IMR-90 (cell line): Measurements from ENCODE around the gene RMDN3. TPM values are rescaled to one million over a fixed set of nuclear protein-coding genes. Genes with fewer than 3 reads are reported as not detected.

Experiments used
- ATAC-seq: fragments of 200-7000 bp; cut with Tn5 transposase; 2 replicates; pipeline ENCODE4 v1.9.1; 2020; ENCODE audit warnings: low read depth, mild to moderate bottlenecking, moderate library complexity
- BruUV-seq: library from RNA; stranded (reverse); fragments of 400-500 nt; replicated peaks from 2 replicates; lab custom pipeline; 2021; lab: Mats Ljungman, UMichigan
- CTCF ChIA-PET: fragments of 300-600 bp; formaldehyde crosslinking; extraction: SDS; loops from one replicate; lab custom pipeline; 2021; ENCODE audit warnings: antibody characterized with exemption; lab: Yijun Ruan, JAX
- POLR2A ChIA-PET: fragments of 300-600 bp; sonication (Branson Sonifier 250); formaldehyde crosslinking; loops from one replicate; lab custom pipeline; 2022; ENCODE audit warnings: antibody characterized with exemption; ENCODE audit not compliant: unreplicated experiment; lab: Charles Lee
- DNase-seq: peaks from one replicate; pipeline ENCODE4 v3.0.0; 2013
- H2AFZ ChIP-seq: replicated peaks from 2 replicates; pipeline ENCODE3; 2013; ENCODE audit warnings: low read length, mild to moderate bottlenecking; ENCODE audit not compliant: poor library complexity
- H2AK5ac ChIP-seq: 2 replicates; pipeline ENCODE4 v1.6.1; 2013; ENCODE audit warnings: low read depth, low read length, inconsistent platforms
- H2AK9ac ChIP-seq: replicated peaks from 2 replicates; pipeline ENCODE3; 2013; ENCODE audit warnings: mild to moderate bottlenecking, low read depth, low read length, moderate library complexity; ENCODE audit not compliant: poor library complexity
- H2BK120ac ChIP-seq: 2 replicates; pipeline ENCODE4 v1.6.1; 2013; ENCODE audit warnings: low read depth, low read length, inconsistent platforms
- H2BK15ac ChIP-seq: 3 replicates; pipeline ENCODE4 v1.6.1; 2013; ENCODE audit warnings: low read depth, low read length, inconsistent platforms
- H2BK20ac ChIP-seq: 2 replicates; pipeline ENCODE4 v1.6.1; 2013; ENCODE audit warnings: low read depth, mild to moderate bottlenecking, inconsistent platforms, low read length, moderate library complexity
- H2BK5ac ChIP-seq: 2 replicates; pipeline ENCODE4 v1.6.1; 2013; ENCODE audit warnings: mild to moderate bottlenecking, low read depth, low read length, inconsistent platforms; ENCODE audit not compliant: poor library complexity, severe bottlenecking
- H3K14ac ChIP-seq: replicated peaks from 2 replicates; pipeline ENCODE4 v1.6.1; 2013; ENCODE audit warnings: low read depth, low read length, inconsistent platforms
- H3K18ac ChIP-seq: 2 replicates; pipeline ENCODE4 v1.6.1; 2013; ENCODE audit warnings: low read depth, low read length, control low read depth
- H3K23ac ChIP-seq: 2 replicates; pipeline ENCODE4 v1.6.1; 2013; ENCODE audit warnings: low read depth, low read length, inconsistent platforms
- H3K27ac ChIP-seq: 2 replicates; pipeline ENCODE4 v1.5.1; 2013; ENCODE audit warnings: mild to moderate bottlenecking, control low read depth, low read length; ENCODE audit not compliant: insufficient read depth
- H3K27me3 ChIP-seq: 2 replicates; pipeline ENCODE4 v1.6.1; 2013; ENCODE audit warnings: low read length; ENCODE audit not compliant: control insufficient read depth, insufficient read depth
- H3K36me3 ChIP-seq: 2 replicates; pipeline ENCODE4 v1.6.1; 2013; ENCODE audit warnings: low read length, mixed read lengths; ENCODE audit not compliant: control insufficient read depth, insufficient read depth
- H3K4ac ChIP-seq: 2 replicates; pipeline ENCODE4 v1.6.1; 2013; ENCODE audit warnings: low read depth, low read length, inconsistent platforms
- H3K4me1 ChIP-seq: 2 replicates; pipeline ENCODE4 v1.6.1; 2013; ENCODE audit warnings: low read length, mixed read lengths; ENCODE audit not compliant: control insufficient read depth, insufficient read depth
- H3K4me2 ChIP-seq: 2 replicates; pipeline ENCODE4 v1.6.1; 2013; ENCODE audit warnings: low read depth, mild to moderate bottlenecking, control low read depth, low read length, moderate library complexity
- H3K4me3 ChIP-seq: 2 replicates; pipeline ENCODE4 v1.5.1; 2013; ENCODE audit warnings: low read depth, mild to moderate bottlenecking, control low read depth, low read length, moderate library complexity; ENCODE audit not compliant: insufficient read depth
- H3K56ac ChIP-seq: 2 replicates; pipeline ENCODE4 v1.6.1; 2013; ENCODE audit warnings: low read length, inconsistent platforms; ENCODE audit not compliant: insufficient read depth; ENCODE audit errors: extremely low read depth
- H3K79me1 ChIP-seq, 2 experiments: 2 replicates each; pipeline ENCODE4 v1.6.1; 2013; ENCODE audit warnings: low read length in 2 of 2, inconsistent platforms in 1 of 2, low read depth in 1 of 2
- H3K9ac ChIP-seq: 2 replicates; pipeline ENCODE4 v1.6.1; 2013; ENCODE audit warnings: low read depth, low read length, control low read depth
- H3K9me1 ChIP-seq: 2 replicates; pipeline ENCODE4 v1.6.1; 2013; ENCODE audit warnings: low read length, inconsistent platforms; ENCODE audit not compliant: insufficient read depth
- H3K9me3 ChIP-seq: 2 replicates; pipeline ENCODE4 v1.6.1; 2013; ENCODE audit warnings: low read length; ENCODE audit not compliant: control insufficient read depth, insufficient read depth
- H4K20me1 ChIP-seq: 2 replicates; pipeline ENCODE4 v1.6.1; 2013; ENCODE audit warnings: low read length, inconsistent platforms; ENCODE audit not compliant: insufficient read depth
- H4K5ac ChIP-seq: 2 replicates; pipeline ENCODE4 v1.6.1; 2013; ENCODE audit warnings: mild to moderate bottlenecking, low read depth, low read length, control low read depth
- H4K8ac ChIP-seq, 2 experiments: 2 replicates each; pipeline ENCODE4 v1.6.1; 2013; ENCODE audit warnings: low read depth in 2 of 2, low read length in 2 of 2, control low read depth in 1 of 2, inconsistent platforms in 1 of 2
- H4K91ac ChIP-seq: 2 replicates; pipeline ENCODE4 v1.6.1; 2013; ENCODE audit warnings: low read depth, low read length, inconsistent platforms; ENCODE audit not compliant: insufficient read depth
- CEBPB ChIP-seq: IDR thresholded peaks from 2 replicates; pipeline ENCODE4 v1.6.1; 2012; ENCODE audit warnings: low read depth, low read length, improper control_type of control experiment
- CHD1 ChIP-seq: IDR thresholded peaks from 2 replicates; pipeline ENCODE4 v1.6.1; 2012; ENCODE audit warnings: low read depth, low read length, improper control_type of control experiment
- FOS ChIP-seq: fragments of 150-350 bp; IDR thresholded peaks from 2 replicates; pipeline ENCODE4 v1.6.1; 2016; ENCODE audit warnings: low read depth, low read length
- MAFK ChIP-seq: IDR thresholded peaks from 2 replicates; pipeline ENCODE4 v1.6.1; 2012; ENCODE audit warnings: low read depth, low read length, improper control_type of control experiment
- MAZ ChIP-seq: IDR thresholded peaks from 2 replicates; pipeline ENCODE4 v1.6.1; 2012; ENCODE audit warnings: low read depth, mild to moderate bottlenecking, low read length, improper control_type of control experiment, moderate library complexity, borderline replicate concordance
- NFE2L2 ChIP-seq: fragments of 150-350 bp; IDR thresholded peaks from 2 replicates; pipeline ENCODE4 v1.6.1; 2016; ENCODE audit warnings: low read depth, mild to moderate bottlenecking, low read length
- POLR2A ChIP-seq: IDR thresholded peaks from 2 replicates; pipeline ENCODE4 v1.6.1; 2012; ENCODE audit warnings: mild to moderate bottlenecking, low read depth, low read length
- RCOR1 ChIP-seq: IDR thresholded peaks from 2 replicates; pipeline ENCODE4 v1.6.1; 2012; ENCODE audit warnings: mild to moderate bottlenecking, low read length, improper control_type of control experiment; ENCODE audit not compliant: insufficient replicate concordance
- RFX5 ChIP-seq: IDR thresholded peaks from 2 replicates; pipeline ENCODE4 v1.8.0; 2012; ENCODE audit warnings: low read depth, mild to moderate bottlenecking, low read length, moderate library complexity
- WGBS, 2 experiments: methylation state at CpG; one replicate each; pipeline versions ENCODE4 v1.1.5 to v1.1.7; 2013; ENCODE audit warnings: missing lambda C conversion rate in 2 of 2; ENCODE audit not compliant: insufficient read length in 1 of 2; ENCODE audit errors: extremely low coverage in 2 of 2; 5-methylcytosine and 5-hydroxymethylcytosine counted together
- dilution Hi-C: fragments of 300-500 bp; cut with HindIII; formaldehyde crosslinking; loops from one replicate; pipeline ENCODE4 v1.14.3; 2018; ENCODE audit warnings: low sequenced_read_pairs; ENCODE audit not compliant: unreplicated experiment
- in situ Hi-C: fragments of 300-500 bp; cut with MboI; formaldehyde crosslinking; loops from 3 replicates; pipeline ENCODE4 v1.14.3; 2019; ENCODE audit warnings: low sequenced_read_pairs, inconsistent platforms, mixed read lengths
- intact Hi-C: fragments of 100-400 bp; cut with micrococcal nuclease; formaldehyde crosslinking; loops from 2 replicates; pipeline ENCODE4 v1.10.0; 2022
- polyA plus RNA-seq, 3 experiments: library from polyadenylated mRNA; depleted of rRNA; stranded (reverse); fragments of >200 nt; gene quantifications; 2 replicates each; pipeline ENCODE4 v1.2.3, GENCODE V29; 2012; ENCODE audit warnings: low replicate concordance in 1 of 3
- total RNA-seq: library from RNA; depleted of rRNA; stranded (reverse); fragments of >200 nt; gene quantifications from 2 replicates; pipeline ENCODE4 v1.2.3, GENCODE V29; 2012
- TF ChIP-seq, protein P1 (sequence below): conservative IDR thresholded peaks from 2 replicates; pipeline ENCODE4 v1.5.1; 2012; ENCODE audit warnings: mild to moderate bottlenecking, low read depth, low read length, improper control_type of control experiment
- TF ChIP-seq, protein P2 (sequence below): fragments of 150-350 bp; IDR thresholded peaks from 2 replicates; pipeline ENCODE4 v1.6.1; 2016; ENCODE audit warnings: low read depth, mild to moderate bottlenecking, low read length, moderate library complexity, borderline replicate concordance

RMDN3 gene
- total and polyA plus RNA-seq, 2 of the 4 experiments (the other 2 are of a cell fraction) = 14.7 to 25.7 TPM

DNA sequence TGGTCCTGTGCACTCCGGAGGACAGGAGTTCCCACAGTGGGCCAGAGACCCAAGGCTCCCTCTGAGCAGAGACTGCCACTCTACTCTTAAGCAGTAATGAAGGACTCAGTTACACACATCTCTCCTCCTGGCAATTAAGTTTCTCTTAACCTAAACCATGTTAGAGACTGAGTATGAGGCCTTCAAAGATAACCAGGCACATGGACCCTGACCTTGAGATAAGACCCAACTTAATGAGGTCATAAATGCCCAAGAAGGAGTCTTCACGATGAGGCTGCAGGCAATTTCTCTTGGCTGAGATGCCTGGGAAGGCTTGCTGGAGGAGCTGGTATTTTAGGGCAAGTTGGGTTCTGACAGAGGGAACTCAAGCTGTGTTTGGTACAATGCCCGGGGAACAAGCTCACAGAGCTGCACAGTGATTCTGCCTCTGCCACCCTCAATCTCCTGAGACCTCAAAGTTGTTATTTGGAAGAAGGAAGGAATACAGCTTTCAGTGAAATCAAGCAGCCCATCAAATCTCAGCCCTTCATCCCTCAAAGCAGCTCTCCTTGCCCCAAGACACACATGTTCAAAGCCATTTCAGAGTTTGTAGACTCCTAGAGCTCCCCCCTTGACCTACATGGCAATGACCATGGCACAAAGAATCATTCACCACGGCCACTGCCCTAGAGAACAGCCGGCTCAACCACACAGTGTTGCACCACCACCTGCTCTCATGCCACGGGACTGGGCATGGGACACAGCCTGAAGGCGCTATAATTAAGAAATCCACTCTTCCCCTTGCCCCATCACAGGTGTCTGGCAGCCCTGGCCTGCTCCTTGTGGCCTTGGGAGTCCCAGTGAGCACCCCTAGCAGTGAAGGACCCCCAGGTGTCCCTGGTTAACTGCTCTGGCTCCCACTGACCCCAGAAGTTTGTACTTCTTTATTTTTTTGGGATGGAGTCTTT is 7.1 kb downstream of the RMDN3 start:
- Histone ChIP-seq H2BK5ac (no peak overlapping the region), H3K4ac (no peak overlapping the region), H3K9me1 (no peaks in the 10 kb centered on the region), H2AFZ (no peak overlapping the region), H4K5ac (no peak overlapping the region), H2BK120ac (no peak overlapping the region), H3K9ac (no peak overlapping the region), H3K27ac (no peak overlapping the region), H4K91ac (no peak overlapping the region), H3K18ac (no peak overlapping the region), H2BK20ac (no peak overlapping the region), H3K27me3 (no peaks in the 10 kb centered on the region), H3K14ac (no peak overlapping the region), H4K20me1 (peaks cover 5% of the 10 kb centered on the region; the same call in 1 of the 2 replicates), H2BK15ac (no peak overlapping the region), H3K4me2 (no peak overlapping the region), H3K56ac (no peak overlapping the region), H2AK5ac (no peak overlapping the region), H3K36me3 (peaks cover 31% of the 10 kb centered on the region), H2AK9ac (no peak overlapping the region), H3K23ac (no peak overlapping the region), H3K4me3 (no peak overlapping the region), H3K79me1 (peaks cover 6 to 44% of the 10 kb centered on the region in 2 experiments; a peak in 3 of 4 replicates), H3K9me3 (no peaks in the 10 kb centered on the region), H3K4me1 (peaks cover 2% of the 10 kb centered on the region; the same call in 1 of the 2 replicates), H4K8ac (no peak overlapping the region)
- dilution Hi-C loops (no loop called here), in situ Hi-C loops (no loop called here), intact Hi-C loops (no loop called here)
- TF ChIP-seq MAFK (no peak), CHD1 (no peak), POLR2A (no peak), RFX5 (no peak), NFE2L2 (no peak), RCOR1 (no peak), CEBPB (no peak), FOS (no peak), MAZ (no peak)
- TF ChIP-seq, protein P1, sequence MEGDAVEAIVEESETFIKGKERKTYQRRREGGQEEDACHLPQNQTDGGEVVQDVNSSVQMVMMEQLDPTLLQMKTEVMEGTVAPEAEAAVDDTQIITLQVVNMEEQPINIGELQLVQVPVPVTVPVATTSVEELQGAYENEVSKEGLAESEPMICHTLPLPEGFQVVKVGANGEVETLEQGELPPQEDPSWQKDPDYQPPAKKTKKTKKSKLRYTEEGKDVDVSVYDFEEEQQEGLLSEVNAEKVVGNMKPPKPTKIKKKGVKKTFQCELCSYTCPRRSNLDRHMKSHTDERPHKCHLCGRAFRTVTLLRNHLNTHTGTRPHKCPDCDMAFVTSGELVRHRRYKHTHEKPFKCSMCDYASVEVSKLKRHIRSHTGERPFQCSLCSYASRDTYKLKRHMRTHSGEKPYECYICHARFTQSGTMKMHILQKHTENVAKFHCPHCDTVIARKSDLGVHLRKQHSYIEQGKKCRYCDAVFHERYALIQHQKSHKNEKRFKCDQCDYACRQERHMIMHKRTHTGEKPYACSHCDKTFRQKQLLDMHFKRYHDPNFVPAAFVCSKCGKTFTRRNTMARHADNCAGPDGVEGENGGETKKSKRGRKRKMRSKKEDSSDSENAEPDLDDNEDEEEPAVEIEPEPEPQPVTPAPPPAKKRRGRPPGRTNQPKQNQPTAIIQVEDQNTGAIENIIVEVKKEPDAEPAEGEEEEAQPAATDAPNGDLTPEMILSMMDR = no peak
- TF ChIP-seq, protein P2, sequence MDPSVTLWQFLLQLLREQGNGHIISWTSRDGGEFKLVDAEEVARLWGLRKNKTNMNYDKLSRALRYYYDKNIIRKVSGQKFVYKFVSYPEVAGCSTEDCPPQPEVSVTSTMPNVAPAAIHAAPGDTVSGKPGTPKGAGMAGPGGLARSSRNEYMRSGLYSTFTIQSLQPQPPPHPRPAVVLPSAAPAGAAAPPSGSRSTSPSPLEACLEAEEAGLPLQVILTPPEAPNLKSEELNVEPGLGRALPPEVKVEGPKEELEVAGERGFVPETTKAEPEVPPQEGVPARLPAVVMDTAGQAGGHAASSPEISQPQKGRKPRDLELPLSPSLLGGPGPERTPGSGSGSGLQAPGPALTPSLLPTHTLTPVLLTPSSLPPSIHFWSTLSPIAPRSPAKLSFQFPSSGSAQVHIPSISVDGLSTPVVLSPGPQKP = no peak
- BruUV-seq = no TSS peak
- no peak for DNase-seq
- WGBS, 2 experiments = 83% methylated on average over 2 of the region's 7 CpGs; no CpG with 5 or more reads in 1 of the 2 experiments
- POLR2A ChIA-PET = no interaction called here
- ATAC-seq = no peak
- CTCF ChIA-PET = no interaction called here
